Thyroid gland (tissue), 4 donors: ENCODE measurements around the gene POU2AF2. TPM values are rescaled to one million over a fixed set of nuclear protein-coding genes. Genes with fewer than 3 reads are reported as not detected.

ENCODE experiments used
- DNase-seq, 2 donors: peaks; one replicate each; pipeline ENCODE4 v3.0.0-alpha.2; 2019
- H3K27ac ChIP-seq, 3 donors: fragments of 200-600 bp; sonication (generic); 1 replicate in 2 of 3; 2 replicates in 1 of 3; pipeline ENCODE4 v1.5.1; 2016 to 2019; ENCODE audit warnings: mild to moderate bottlenecking in 1 of 3, moderate library complexity in 1 of 3
- H3K27me3 ChIP-seq: fragments of 200-600 bp; sonication (generic); one replicate; pipeline ENCODE4 v1.5.1; 2019
- H3K36me3 ChIP-seq, 2 donors: fragments of 200-600 bp; sonication (generic); one replicate each; pipeline ENCODE4 v1.5.1; 2016 to 2019
- H3K4me1 ChIP-seq, 2 donors: fragments of 200-600 bp; sonication (generic); one replicate each; pipeline ENCODE4 v1.5.1; 2017 to 2019
- H3K4me3 ChIP-seq, 3 donors: fragments of 200-600 bp; sonication (generic); replicated peaks in 1 of 3; 1 replicate in 2 of 3; 2 replicates in 1 of 3; pipeline ENCODE4 v1.5.1; 2016; ENCODE audit warnings: mild to moderate bottlenecking in 1 of 3
- H3K9me3 ChIP-seq: fragments of 200-600 bp; sonication (generic); one replicate; pipeline ENCODE4 v1.5.1; 2017
- POLR2A ChIP-seq, 2 donors: fragments of 450-650 bp; IDR thresholded peaks; one replicate each; pipeline ENCODE4 v1.6.1; 2017; ENCODE audit warnings: antibody characterized with exemption in 2 of 2, mild to moderate bottlenecking in 2 of 2, moderate library complexity in 1 of 2
- whole genome bisulfite sequencing, 2 donors: methylation state at CpG; one replicate each; pipeline ENCODE4 v1.1.5; 2017; 5-methylcytosine and 5-hydroxymethylcytosine counted together
- intact Hi-C: fragments of 100-400 bp; cut with DNase I; formaldehyde crosslinking; loops from one replicate; pipeline ENCODE4 v1.15.1; 2023
- total RNA-seq, 4 donors: library from RNA; depleted of rRNA; stranded (reverse); fragments of >200 nt; gene quantifications; one replicate each; pipeline ENCODE4 v1.2.3, GENCODE V29; 2016
- TF ChIP-seq, protein P1 (sequence below), 6 experiments: fragments of 200-600 bp in 3 of 6; fragments of 450-650 bp in 3 of 6; sonication (generic) in 3 of 6; IDR thresholded peaks; one replicate each; pipeline ENCODE4 v1.5.1; 2016 to 2019; ENCODE audit warnings: antibody characterized with exemption in 6 of 6, mild to moderate bottlenecking in 2 of 6, inconsistent platforms in 1 of 6, moderate library complexity in 1 of 6

POU2AF2 gene
- total RNA-seq, 4 donors from 2014 or later: not detected

- 50 to 62% methylated on average over 7 to 8 of the region's 8 CpGs for WGBS, 2 donors
- Histone ChIP-seq H3K9me3 (no peaks in the 10 kb centered on the region), H3K27me3 (no peaks in the 10 kb centered on the region), H3K27ac (peak overlapping the region; percentile 45 to 77 (median 64)), H3K4me3 (no peak overlapping the region), H3K4me1 (peaks cover 35 to 36% of the 10 kb centered on the region in 2 donors), H3K36me3 (no peaks in the 10 kb centered on the region)
- intact Hi-C loops: no loop called here
- TF ChIP-seq POLR2A (IDR thresholded peaks at IDR 0.05): peak in 1 of 2 donors; percentile 14
- TF ChIP-seq, protein P1, sequence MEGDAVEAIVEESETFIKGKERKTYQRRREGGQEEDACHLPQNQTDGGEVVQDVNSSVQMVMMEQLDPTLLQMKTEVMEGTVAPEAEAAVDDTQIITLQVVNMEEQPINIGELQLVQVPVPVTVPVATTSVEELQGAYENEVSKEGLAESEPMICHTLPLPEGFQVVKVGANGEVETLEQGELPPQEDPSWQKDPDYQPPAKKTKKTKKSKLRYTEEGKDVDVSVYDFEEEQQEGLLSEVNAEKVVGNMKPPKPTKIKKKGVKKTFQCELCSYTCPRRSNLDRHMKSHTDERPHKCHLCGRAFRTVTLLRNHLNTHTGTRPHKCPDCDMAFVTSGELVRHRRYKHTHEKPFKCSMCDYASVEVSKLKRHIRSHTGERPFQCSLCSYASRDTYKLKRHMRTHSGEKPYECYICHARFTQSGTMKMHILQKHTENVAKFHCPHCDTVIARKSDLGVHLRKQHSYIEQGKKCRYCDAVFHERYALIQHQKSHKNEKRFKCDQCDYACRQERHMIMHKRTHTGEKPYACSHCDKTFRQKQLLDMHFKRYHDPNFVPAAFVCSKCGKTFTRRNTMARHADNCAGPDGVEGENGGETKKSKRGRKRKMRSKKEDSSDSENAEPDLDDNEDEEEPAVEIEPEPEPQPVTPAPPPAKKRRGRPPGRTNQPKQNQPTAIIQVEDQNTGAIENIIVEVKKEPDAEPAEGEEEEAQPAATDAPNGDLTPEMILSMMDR (IDR thresholded peaks at IDR 0.05): peak in 1 of 6 experiments; percentile 6
- peak; percentile 86 to 95 for DNase-seq
Measured at GRCh38 chr11:111327908-111328624, 82.5 kb downstream of the POU2AF2 start.

GRCh38 chr11:111329306-111330204 is 84.0 kb downstream of the POU2AF2 start:
- intact Hi-C loops: no loop called here
- peak; percentile 58 to 74 for DNase-seq
- no peaks in the 10 kb centered on the region for H3K9me3 ChIP-seq
- no peaks in the 10 kb centered on the region for H3K36me3 ChIP-seq
- peaks cover 20 to 22% of the 10 kb centered on the region in 2 donors for H3K4me1 ChIP-seq
- no peak overlapping the region for H3K4me3 ChIP-seq
- H3K27me3 ChIP-seq: no peaks in the 10 kb centered on the region
- TF ChIP-seq, protein P1 (IDR thresholded peaks at IDR 0.05): no peak
- no peak for TF ChIP-seq POLR2A (IDR thresholded peaks at IDR 0.05)
- 69% methylated on average over 7 of the region's 7 CpGs for WGBS, 2 donors
- peak overlapping the region in 2 of 3 donors; percentile 18 to 19 for H3K27ac ChIP-seq

DNA sequence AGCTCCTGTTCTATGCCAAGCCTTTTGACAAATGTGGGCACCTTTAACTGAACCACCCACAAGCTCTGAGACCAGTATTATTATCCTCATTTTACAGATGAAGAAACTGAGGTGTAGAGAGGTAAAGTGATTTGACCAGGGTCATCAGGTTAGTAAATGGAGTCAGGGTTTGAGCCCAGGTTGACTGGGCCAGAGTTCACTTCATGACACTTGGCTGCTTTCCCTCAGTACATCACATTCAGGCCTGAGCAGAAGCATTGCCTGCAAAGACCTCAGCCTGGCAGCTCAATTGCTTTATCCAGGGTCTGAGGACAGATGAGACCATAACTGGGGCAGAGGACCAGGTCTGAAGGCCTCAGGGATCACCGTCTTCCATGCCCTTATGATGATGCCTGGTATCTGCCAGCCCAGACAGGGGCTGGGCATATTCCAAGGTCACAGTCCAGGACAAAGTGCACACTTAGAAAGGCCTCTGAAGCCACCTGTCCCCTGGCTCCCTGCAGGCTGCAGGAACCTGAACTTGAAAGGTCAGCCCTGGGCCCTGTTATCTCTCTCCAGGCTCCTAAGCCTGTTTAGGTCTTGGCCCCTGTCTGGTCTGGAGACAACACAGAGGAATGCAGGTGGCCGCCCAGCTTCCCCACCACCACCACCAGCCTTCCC is 84.8 kb downstream of the POU2AF2 start:
- WGBS, 2 donors: 100% methylated on average over 2 of the region's 2 CpGs
- Histone ChIP-seq H3K4me1 (peaks cover 12 to 16% of the 10 kb centered on the region in 2 donors), H3K36me3 (no peaks in the 10 kb centered on the region), H3K4me3 (no peak overlapping the region), H3K27ac (peak overlapping the region in 1 of 3 donors; percentile 18), H3K27me3 (no peaks in the 10 kb centered on the region), H3K9me3 (no peaks in the 10 kb centered on the region)
- no peak for DNase-seq
- TF ChIP-seq, protein P1 (IDR thresholded peaks at IDR 0.05): no peak
- no peak for TF ChIP-seq POLR2A (IDR thresholded peaks at IDR 0.05)
- intact Hi-C loops: no loop called here

- WGBS, 2 donors: 72 to 81% methylated on average over 4 of the region's 4 CpGs
- Histone ChIP-seq H3K27ac (no peak overlapping the region), H3K27me3 (no peaks in the 10 kb centered on the region), H3K36me3 (no peaks in the 10 kb centered on the region), H3K4me1 (peaks cover 15 to 16% of the 10 kb centered on the region in 2 donors), H3K4me3 (no peak overlapping the region), H3K9me3 (no peaks in the 10 kb centered on the region)
- intact Hi-C loops: no loop called here
- no peak for DNase-seq
- TF ChIP-seq, protein P1 (IDR thresholded peaks at IDR 0.05): no peak
- no peak for TF ChIP-seq POLR2A (IDR thresholded peaks at IDR 0.05)
Measured at GRCh38 chr11:111331711-111332479, 86.4 kb downstream of the POU2AF2 start.
